HG03159 (cell line): ENCODE measurements around the gene MPP1.
"Not testable (repeated sequence)": the region's sequence is repeated elsewhere in the genome, so short reads cannot be mapped to it uniquely, and the experiment has no call there.

Experiments
- ATAC-seq: cut with Tn5 transposase; IDR thresholded peaks from one replicate; pipeline ENCODE4 v1.9.1; 2021; ENCODE audit warnings: mild to moderate bottlenecking, moderate library complexity; ENCODE audit not compliant: unreplicated experiment

Gene MPP1

GRCh38 chrX:154804957-154805695, at the start of gene MPP1:
Gene MPP1 (minus strand): TSS chrX:154805485. CDS start chrX:154805373, 112 bp downstream.
- peak; percentile 87 for ATAC-seq

GRCh38 chrX:154850957-154851611, 45.8 kb upstream of the MPP1 start:
- ATAC-seq = no peak

- no peak for ATAC-seq
Observed at GRCh38 chrX:154840856-154841255, 35.6 kb upstream of the MPP1 start.

- no peak for ATAC-seq
Observed at GRCh38 chrX:154836163-154836562, 30.9 kb upstream of the MPP1 start.

- ATAC-seq = no peak
Observed at GRCh38 chrX:154834562-154834961, 29.3 kb upstream of the MPP1 start, which contains the start of gene SMIM9. Gene SMIM9 (minus strand): TSS chrX:154834662. CDS start chrX:154830856, 3,806 bp downstream.

- ATAC-seq = no peak
Observed at GRCh38 chrX:154833746-154834274, 28.5 kb upstream of the MPP1 start.

- ATAC-seq = no peak
Observed at GRCh38 chrX:154829926-154830442, 24.7 kb upstream of the MPP1 start.

- no peak for ATAC-seq
Observed at GRCh38 chrX:154829134-154829533, 23.8 kb upstream of the MPP1 start.

- ATAC-seq = no peak
Observed at GRCh38 chrX:154828016-154828408, 22.7 kb upstream of the MPP1 start.

GRCh38 chrX:154827194-154828015, 22.1 kb upstream of the MPP1 start:
- ATAC-seq = peak; percentile 90

- not testable (repeated sequence) for ATAC-seq
Observed at GRCh38 chrX:154825586-154825985, 20.3 kb upstream of the MPP1 start.

GRCh38 chrX:154824638-154825037, 19.4 kb upstream of the MPP1 start:
- no peak for ATAC-seq

GRCh38 chrX:154822029-154822428, 16.7 kb upstream of the MPP1 start:
- no peak for ATAC-seq

GRCh38 chrX:154821523-154821922, 16.2 kb upstream of the MPP1 start:
- ATAC-seq = no peak

- peak; percentile 75 for ATAC-seq
Observed at GRCh38 chrX:154819771-154820341, 14.6 kb upstream of the MPP1 start.

- ATAC-seq = peak; percentile 18
Observed at GRCh38 chrX:154818916-154819770, 13.9 kb upstream of the MPP1 start.

- not testable (repeated sequence) for ATAC-seq
Observed at GRCh38 chrX:154817048-154817618, 11.8 kb upstream of the MPP1 start.

- ATAC-seq = not testable (repeated sequence)
Observed at GRCh38 chrX:154816326-154816898, 11.1 kb upstream of the MPP1 start.

- ATAC-seq = no peak
Observed at GRCh38 chrX:154815274-154815818, 10.1 kb upstream of the MPP1 start.
